ENCODE measurements around the gene MAGI2.

Gene MAGI2

DNA sequence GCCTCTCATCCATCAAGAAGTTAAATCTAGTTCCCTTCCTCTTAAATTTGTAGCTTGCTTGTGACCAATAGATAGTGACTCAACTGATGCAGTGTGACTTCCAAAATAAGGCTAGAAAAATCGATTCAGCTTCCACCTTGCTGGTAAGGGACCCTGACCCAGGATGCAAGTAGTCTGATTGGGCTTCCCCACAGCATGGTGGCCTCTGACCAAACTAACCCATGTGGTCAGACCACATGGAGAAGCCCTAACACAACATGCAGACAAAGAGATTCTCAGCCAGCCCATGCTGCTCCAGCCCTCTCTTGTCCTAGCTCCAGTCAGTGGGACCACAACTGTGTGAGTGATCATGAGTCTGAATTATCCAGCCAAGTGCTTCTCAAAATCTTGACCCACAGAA lies 710.8 kb downstream of the MAGI2 start:
- DNase-seq (ENCODE audit: low read depth, low spot score), result no peak

DNA sequence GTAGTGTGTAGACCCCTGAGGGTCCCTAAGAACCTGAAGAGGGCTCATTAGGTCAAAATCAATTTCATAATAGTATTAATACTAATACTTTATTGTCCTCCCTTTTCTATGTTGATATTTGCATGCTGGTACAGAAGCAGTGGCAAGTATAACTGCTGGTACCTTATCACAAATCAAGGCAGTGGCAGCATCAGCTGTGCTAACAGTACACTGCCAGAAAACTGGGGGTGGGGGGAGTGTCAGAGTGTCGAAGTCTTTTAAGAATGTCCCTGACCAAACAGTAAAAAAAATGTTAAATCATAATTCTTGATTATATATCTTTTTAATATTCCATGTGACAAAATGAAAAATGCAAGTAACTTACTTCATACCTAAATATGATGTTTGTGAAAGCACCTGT lies 716.9 kb downstream of the MAGI2 start:
- no peak for DNase-seq (ENCODE audit: low read depth, low spot score)

DNA sequence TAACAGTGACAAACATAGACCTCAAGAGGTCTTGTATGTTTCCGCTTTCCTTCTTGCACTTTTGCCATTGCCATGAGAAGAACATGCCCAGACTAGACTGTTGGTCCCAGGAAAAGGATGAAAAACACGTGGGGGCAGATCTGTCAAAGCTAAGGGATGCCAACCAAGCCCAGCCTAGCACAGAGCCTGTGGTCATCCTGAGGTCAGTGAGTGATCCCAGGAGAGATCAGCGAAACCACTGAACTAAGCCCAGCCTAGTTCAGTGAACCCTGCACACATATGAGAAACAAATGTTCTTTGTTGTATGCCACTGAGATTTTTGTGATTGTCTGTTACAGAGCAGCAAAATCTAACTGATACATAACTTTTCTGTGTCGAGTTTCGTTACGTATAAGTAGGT lies 718.8 kb downstream of the MAGI2 start:
- DNase-seq (ENCODE audit: low read depth, low spot score), result no peak

DNA sequence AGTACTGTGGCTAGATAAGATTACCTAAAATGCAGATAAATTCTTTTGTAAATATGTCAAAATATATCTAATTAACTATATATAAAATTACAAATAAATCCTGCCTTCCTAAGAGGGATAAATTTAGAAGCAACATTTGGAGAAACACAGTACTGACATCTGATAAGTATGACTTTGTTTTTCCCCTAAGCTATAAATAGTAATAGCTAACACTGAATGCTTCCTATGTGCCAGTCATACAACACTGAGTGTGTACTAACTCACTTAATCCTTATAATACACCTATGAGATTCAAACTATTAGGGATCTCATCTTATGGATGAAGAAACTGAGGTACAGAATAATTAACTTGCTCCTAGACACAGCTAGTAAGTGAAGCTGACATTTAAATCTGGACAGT lies 733.4 kb downstream of the MAGI2 start:
- no peak for DNase-seq (ENCODE audit: low read depth, low spot score)

DNA sequence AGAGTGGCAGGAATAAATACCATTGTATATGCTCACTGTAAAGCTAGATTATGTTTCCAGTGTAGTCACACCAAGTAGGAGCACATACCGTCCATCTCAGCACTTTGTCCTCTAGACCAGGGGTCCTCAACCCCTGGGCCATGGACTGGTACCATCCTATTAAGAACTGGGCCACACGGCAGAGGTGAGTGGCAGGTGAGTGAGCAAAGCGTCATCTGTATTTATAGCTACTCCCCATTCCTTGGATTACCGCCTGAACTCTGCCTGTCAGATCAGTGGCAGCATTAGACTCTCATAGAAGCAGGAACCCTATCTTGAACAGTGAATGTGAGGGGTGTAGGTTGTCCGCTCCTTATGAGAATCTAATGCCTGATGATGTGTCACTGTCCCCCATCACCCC lies 735.3 kb downstream of the MAGI2 start:
- DNase-seq (ENCODE audit: low read depth, low spot score), result no peak

DNA sequence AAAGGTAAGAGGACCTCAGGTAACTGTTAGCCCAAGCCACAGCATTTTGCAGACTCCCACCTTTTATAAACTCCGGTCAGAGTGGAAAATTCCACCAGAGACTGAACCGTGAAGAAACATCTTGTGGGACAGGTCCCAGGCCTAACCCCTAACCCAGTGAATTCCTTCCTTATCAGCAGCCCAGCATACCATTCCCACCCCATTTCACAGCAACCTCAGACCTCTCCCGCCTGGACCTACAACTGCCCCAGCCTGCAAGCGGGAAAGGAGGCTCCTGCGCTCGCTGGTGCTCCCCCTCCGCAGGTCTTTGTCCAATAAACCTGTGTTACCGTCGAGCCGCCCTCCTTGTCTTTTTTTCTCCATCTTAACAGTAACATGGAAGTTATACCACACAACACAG lies 736.6 kb downstream of the MAGI2 start:
- DNase-seq (ENCODE audit: low read depth, low spot score), result no peak

DNA sequence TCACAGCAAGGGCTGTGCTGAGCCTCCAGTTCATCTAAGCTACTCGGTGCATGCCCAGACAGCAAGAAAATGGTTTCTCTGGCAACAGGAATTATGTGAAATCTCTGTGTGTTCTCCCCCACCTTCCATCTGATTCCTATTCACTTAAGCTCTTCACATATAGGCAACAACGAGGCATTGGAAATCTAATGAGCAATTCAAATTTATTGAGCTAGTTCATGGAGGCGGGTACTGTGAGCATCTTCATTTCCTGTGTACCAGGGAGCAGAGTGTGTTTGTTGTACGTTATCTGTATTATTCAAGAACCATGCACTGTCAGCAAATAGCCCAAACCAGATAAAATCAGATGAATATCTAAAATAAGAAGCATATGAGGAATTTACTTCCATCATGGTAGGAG lies 739.1 kb downstream of the MAGI2 start:
- DNase-seq (ENCODE audit: low read depth, low spot score), result no peak

DNA sequence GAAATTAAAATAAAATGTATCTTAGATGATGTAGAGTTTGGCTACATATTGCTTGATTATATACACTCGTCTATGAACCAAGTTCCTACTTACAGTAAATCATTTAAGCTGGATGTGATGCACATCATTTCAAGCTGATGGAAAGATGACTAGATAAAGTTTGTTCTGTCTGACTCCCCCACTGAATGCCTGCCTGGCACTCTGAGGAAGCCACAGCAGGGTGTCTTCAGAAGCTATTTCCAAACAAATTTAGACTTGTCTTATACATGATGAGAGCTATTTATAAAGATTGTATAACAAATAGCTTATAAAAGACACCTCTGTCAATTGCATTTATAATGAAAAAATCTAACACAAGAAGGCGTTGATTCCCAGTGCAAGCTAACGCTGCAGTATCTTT lies 741.4 kb downstream of the MAGI2 start:
- DNase-seq (ENCODE audit: low read depth, low spot score), result no peak

DNA sequence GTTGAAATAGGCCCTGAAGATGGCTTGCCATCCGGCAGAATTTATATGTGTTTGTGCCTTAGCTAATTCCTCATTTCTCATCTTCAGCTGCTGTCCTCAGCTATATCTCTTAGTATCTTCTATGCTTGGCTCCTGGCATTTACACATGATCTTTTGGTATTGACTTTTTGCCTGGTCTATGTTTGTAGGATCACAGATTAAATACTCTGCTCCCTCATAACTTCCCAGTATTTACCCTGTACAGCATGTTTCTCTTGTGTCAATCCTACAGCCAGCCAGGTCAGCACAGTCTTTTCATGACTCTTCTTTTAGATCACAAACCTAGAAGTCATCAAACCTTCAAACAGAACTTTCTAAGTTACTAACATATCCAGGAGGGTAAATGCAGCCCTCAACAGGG lies 743.8 kb downstream of the MAGI2 start:
- no peak for DNase-seq (ENCODE audit: low read depth, low spot score)

DNA sequence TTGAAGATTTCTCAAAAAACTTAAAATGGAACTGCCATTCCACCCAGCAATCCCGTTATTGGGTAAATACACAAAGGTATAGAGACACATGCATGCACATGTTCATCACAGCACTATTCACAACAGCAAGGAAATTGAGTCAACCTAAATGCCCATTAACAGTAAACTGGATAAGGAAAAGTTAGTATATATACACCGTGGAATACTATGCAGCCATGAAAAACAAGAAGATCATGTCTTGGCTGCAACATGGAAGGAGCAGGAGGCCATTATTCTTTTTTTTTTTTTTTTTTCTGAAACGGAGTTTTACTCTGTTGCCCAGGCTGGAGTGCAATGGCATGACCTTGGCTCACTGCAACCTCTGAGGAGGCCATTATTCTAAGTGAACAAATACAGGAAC lies 749.0 kb downstream of the MAGI2 start:
- no peak for DNase-seq (ENCODE audit: low read depth, low spot score)

DNA sequence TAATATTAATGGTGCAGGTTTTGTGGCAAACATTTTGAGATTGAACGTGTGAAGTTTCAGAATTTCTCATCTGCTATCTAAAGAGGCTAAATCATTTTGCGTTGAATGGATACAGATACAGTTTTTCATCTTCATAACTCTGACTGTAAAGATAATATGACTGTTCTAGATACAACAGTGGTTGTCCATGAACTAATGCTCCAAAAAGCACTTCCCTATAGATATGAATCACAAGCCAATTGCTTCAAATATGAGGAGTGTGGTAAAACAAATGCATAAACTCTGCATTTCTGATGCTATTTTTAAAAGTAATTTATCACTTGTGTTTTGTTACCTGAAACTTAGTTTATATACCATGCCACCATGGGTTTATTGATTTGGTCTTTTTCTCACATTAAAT lies 750.1 kb downstream of the MAGI2 start:
- no peak for DNase-seq (ENCODE audit: low read depth, low spot score)

DNA sequence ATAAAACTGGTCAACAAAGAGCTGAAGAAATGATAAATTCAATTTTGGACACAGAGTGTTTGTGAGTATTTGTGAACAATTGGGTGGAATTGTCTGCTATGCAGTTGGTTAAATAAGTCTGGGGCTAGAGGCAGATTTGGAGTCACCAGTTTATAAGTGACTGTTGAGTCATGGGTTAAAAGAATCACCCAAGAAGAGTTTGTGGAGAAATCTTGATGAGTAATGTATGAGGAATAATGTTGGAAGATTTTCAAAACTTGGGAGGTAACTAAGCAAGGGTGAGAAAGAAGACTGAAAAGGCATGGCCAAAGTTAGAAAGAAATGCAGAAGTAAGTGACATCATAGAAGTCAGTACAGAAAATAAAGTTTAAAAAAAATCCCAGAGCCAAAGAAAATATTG lies 750.7 kb downstream of the MAGI2 start:
- DNase-seq (ENCODE audit: low read depth, low spot score), result no peak

DNA sequence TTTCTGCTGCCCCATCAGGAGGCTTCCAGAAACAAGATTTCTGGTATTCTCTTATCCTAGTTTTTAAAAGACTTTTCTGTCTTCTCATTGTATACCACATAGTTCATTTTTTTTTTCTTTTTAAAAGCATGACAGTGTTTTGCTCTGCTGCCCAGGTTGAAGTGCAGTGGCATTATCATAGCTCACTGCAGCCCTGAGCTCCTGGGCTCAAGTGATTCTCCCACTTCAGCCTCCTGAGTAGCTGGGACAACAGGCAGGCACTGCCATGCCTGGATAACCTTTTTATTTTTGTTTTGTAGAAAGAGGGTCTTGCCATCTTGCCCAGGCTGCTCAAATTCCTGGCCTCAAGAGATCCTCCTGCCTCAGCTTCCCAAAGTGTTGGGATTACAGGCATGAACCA lies 757.6 kb downstream of the MAGI2 start:
- no peak for DNase-seq (ENCODE audit: low read depth, low spot score)

DNA sequence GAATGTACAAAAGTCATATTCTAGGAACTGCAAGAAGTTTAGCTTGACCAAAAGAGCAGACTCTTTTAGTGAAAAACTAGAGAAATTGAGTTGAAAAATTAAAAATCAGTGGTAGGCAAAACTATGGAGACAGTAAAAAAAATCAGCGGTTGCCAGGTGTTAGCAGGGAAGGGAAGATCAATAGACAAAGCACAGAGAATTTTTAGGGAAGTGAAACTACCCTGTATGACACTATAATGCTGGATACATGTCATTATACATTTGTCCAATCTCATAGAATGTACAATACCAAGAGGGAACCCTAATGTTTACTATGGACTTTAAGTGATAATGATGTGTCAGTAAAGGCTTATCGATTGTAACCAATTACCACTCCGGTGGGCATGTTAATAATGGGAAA lies 761.9 kb downstream of the MAGI2 start:
- DNase-seq (ENCODE audit: low read depth, low spot score), result no peak

DNA sequence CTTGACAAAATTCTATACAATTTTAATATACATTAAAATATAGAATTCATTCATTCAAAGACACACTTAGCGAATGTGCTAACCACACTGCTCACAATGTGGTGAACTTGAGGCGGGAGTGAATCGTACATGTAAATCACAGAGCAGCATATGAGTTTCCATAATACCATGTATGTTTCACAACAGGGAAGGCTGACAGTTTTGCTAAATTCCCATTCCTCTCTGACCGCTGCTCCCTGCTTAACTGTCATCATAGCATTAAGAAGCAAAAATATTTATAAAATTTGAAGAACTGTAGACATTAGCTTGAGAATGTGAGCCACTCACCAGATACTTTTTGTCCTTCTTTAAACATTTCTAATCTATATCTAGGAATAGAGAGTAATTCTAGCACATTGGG lies 763.3 kb downstream of the MAGI2 start:
- no peak for DNase-seq (ENCODE audit: low read depth, low spot score)

DNA sequence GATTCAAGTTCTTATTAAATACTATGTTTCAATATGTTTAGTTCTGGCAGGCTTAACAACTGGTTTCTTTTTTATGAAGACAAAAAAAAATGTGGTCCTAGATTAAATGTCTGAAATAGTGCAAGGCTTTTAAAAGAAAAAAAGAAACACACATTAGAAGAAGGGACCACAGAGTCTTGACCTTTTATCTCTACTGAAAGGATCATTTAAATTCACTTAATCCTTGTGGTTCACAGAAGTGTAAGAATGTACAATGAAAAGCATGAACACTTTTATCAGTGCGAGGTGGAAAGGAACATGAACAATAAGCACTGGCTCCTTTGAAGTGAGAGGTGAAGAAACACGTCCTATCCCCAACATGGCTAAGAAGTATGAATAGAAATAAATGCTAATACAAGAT lies 765.1 kb downstream of the MAGI2 start:
- DNase-seq (ENCODE audit: low read depth, low spot score), result no peak

DNA sequence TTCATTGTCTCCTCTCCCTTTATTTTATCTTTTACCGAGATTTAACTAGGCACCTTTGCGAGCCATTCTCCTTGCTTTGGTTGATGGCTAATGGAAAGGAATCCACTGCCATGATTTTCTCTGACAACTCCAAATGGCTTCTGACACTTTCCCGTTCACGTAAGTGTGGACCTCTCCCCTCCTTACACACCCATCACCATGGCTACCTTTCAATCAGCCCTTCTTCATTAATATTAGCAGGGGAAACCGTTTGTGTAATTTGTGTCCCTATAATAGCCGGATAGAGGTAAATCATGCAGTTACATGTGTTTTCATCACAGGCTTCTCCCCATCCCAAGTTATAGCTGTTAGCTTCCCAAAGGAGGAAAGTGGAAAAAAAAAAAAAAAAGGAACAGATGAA lies 767.3 kb downstream of the MAGI2 start:
- DNase-seq (ENCODE audit: low read depth, low spot score), result no peak

DNA sequence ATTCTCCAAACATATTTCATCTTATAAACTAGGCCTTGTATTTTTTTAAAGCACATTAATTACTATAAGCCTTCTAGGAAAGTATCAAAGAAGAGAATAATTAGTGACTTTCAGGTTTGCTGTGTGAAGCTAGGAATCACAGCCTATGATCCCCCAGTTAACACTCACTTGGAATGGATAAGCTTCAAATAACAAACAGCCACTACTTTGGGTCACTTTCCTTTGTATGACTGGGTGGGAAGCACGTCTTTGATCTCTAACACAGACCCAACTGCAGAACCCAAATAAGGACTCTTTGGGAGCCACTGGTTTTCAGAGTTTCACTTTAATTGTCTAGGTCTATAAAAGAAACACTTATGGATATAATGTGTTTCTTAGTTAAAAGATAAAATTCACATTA lies 769.3 kb downstream of the MAGI2 start:
- no peak for DNase-seq (ENCODE audit: low read depth, low spot score)

DNA sequence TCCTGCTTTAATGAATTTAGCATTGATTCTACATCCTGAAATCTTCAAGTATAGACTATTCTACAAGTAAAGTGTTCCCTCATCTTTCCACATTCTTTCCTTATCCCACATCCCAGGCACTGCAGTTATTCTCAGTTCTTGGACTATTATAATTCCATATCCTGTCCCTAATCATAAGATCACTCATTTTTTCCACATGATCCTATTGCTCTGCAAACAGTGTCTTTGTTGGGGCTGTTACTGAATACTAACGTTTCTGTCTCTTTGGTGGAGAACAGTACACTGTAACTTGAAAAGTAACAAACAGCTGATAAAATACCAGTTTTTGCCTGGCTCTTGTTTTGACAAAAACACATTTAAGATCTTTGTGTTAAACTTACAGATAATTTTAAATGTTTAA lies 769.9 kb downstream of the MAGI2 start:
- no peak for DNase-seq (ENCODE audit: low read depth, low spot score)

DNA sequence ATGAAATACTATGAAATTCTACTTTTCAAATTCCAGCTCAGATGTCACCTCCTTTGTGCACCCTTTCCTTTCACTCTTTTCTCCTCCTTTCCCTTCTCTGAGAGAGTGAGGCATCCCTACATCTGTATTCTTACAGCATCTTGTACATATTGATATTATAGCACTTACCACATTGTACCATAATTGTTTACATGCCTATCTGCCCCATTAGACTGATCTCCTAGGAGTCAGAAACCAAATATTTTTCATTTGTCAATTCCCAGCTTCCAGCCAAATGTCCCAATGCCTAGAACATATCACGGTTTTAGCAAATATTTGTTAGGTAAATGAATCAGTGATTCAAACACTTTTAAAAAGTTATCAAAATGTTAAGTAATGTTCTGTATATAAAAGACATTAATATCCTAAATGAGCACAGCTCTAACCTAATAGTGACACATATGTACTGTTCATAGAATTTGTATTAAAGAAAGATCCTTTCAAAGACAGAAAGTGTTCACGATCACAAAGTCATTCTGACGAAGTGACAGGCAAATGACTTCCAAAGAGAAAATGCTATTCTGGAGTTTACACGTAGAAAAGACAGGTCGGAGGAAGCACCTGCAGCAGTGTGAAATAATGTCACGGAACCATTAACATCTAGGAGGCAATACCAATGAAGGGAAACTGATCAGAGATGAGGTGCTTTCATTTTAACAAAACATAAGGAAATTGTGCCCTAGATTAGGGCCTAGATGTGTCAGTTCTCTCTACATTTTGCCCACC lies 774.2 kb downstream of the MAGI2 start:
- no peak for DNase-seq (ENCODE audit: low read depth, low spot score)

DNA sequence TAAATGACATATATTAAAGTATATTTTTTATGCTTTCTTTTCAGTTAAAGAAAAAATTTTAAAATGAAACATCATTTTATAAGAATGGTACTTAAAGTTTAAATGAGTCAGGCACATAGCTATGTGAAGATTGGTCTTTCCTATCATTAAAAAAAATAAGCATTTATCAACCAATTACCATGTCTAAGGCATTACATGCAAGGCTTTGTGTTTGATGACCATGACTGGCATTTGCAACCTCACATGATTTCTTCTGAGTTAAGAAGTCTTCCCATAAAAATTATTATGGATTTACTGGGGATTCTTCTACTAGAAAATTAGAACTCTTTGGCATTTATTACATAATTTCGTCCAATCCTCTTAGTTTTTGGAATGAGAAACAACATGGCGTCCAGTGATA lies 776.1 kb downstream of the MAGI2 start:
- DNase-seq (ENCODE audit: low read depth, low spot score), result no peak

DNA sequence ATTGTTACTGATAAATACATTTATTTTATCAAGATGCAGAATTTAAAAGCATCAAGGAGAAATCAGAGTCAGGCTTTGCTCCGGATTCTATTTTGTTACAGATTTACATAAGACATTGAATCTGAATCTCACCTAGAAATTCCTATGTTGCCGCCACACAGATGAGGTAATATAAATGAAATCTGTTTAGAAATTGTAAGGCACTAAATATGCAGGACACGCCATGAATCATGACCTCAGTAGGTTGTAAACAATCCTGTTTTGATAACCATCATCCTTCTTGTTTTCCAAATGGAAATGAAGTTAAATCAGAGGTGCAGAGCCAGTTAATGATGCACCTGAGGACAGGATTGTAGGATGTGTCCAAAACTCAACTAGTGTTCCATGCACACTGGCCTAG lies 778.0 kb downstream of the MAGI2 start:
- DNase-seq (ENCODE audit: low read depth, low spot score), result no peak

DNA sequence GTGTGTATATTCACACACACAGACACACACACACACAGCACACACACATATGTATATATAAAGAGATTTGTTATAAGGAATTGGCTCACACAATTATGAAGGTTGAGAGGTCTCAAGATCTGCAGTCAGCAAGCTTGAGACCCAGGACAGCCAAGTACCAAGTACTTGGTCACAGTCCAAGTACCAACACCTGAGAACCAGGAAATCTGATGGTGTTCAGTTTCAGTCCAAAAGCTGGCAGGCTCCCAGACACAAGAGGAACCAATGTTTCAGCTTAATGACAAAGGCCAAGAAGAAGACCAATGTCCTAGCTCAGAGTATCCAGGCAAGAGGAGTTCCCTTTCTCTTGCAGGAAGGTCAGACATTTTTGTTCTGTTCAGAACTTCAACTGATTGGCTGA lies 780.2 kb downstream of the MAGI2 start:
- no peak for DNase-seq (ENCODE audit: low read depth, low spot score)

DNA sequence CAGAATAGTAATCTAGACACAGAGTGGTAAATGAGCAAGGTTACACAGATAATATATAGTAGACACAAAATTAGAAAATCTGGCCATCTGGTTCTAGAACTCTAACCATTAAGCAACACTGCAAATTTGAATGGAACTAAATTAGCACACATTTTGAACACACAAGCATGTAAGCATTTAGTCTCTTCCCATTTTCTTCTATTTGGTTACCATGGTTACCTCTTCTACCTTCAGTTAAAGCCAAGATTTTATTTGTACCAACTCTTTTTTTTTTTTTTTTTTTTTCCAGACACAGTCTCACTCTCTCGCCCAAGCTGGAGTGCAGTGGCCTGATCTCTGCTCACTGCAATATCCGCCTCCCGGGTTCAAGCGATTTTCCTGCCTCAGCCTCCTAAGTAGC lies 790.5 kb downstream of the MAGI2 start:
- DNase-seq (ENCODE audit: low read depth, low spot score), result no peak

Measured in activated CD4-positive, CD25-positive, alpha-beta regulatory T cell treated with anti-CD3 and anti-CD28 coated beads, Interleukin-2, amount 50 U/mL, for 16 hours (primary cell).